GM12872 (cell line): ENCODE data around the gene ERG.

Experiments used
- TF ChIP-seq, protein P1 (sequence below): IDR thresholded peaks from 3 replicates; pipeline ENCODE4 v1.5.1; 2011; ENCODE audit warnings: low read depth, mild to moderate bottlenecking, low read length, moderate library complexity; ENCODE audit not compliant: insufficient read depth

ERG gene

DNA sequence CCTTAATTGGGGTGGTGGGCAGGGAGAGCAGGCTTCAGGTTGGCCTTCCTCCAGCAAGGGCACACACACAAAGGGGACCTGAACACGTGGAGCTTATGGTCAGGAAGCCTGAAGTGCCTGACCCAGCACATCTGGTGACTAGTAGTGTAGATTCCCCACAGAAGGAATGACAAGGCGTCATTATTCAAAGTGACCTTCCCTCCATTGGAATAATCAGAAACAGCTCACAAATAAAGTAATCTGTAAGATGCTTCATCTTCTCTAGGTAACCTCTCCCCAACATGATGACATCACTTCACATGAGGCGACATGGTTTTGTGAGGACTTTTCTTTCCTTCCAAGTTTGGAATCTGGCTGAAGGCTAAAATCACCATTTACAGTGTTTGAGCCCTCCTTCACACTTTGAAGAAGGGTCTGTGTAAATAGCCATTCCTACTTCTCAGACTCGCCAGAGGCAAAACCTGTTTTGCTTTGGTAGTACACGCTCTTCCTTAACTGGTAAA, 32.8 kb upstream of the ERG start:
- TF ChIP-seq, protein P1, sequence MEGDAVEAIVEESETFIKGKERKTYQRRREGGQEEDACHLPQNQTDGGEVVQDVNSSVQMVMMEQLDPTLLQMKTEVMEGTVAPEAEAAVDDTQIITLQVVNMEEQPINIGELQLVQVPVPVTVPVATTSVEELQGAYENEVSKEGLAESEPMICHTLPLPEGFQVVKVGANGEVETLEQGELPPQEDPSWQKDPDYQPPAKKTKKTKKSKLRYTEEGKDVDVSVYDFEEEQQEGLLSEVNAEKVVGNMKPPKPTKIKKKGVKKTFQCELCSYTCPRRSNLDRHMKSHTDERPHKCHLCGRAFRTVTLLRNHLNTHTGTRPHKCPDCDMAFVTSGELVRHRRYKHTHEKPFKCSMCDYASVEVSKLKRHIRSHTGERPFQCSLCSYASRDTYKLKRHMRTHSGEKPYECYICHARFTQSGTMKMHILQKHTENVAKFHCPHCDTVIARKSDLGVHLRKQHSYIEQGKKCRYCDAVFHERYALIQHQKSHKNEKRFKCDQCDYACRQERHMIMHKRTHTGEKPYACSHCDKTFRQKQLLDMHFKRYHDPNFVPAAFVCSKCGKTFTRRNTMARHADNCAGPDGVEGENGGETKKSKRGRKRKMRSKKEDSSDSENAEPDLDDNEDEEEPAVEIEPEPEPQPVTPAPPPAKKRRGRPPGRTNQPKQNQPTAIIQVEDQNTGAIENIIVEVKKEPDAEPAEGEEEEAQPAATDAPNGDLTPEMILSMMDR = no peak

DNA sequence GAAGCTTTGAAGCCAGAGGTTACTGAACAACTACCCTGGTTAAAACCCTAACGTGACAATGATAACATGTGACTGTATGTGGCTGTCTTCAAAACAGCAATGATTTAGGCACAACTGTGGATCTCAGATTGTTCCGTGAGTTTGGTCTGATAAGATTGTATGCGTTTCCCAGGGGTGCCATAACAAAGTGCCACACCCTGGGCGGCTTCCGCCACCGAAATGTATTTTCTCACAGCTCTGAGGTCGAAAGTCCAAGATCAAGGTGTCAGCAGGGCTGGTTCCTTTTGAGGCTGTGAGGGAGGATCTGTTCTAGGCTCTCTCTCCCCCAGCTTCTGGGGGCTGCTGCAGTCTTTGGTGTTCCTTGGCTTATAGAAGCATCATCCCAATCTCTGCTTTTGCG, 29.5 kb upstream of the ERG start:
- TF ChIP-seq, protein P1 = no peak

DNA sequence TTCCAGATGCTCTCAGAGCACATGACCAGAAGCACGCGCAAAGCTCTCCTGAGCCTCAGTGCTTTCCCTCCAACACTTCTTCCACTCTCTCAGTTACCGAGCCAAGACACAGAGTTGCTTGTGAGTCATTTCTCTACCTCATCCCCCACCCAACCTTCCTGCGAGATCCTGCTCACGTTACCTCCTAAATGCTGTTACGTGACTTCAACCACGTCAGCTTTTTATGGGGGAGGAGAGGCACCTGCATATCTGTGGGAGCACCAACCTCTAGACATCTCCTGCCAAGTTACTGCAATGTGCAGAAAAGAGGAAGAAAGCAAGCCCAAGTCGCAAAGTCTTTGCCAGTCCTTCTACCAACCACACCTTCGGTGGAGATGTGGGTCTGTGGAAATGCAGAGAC, 27.2 kb upstream of the ERG start:
- TF ChIP-seq, protein P1 = no peak

DNA sequence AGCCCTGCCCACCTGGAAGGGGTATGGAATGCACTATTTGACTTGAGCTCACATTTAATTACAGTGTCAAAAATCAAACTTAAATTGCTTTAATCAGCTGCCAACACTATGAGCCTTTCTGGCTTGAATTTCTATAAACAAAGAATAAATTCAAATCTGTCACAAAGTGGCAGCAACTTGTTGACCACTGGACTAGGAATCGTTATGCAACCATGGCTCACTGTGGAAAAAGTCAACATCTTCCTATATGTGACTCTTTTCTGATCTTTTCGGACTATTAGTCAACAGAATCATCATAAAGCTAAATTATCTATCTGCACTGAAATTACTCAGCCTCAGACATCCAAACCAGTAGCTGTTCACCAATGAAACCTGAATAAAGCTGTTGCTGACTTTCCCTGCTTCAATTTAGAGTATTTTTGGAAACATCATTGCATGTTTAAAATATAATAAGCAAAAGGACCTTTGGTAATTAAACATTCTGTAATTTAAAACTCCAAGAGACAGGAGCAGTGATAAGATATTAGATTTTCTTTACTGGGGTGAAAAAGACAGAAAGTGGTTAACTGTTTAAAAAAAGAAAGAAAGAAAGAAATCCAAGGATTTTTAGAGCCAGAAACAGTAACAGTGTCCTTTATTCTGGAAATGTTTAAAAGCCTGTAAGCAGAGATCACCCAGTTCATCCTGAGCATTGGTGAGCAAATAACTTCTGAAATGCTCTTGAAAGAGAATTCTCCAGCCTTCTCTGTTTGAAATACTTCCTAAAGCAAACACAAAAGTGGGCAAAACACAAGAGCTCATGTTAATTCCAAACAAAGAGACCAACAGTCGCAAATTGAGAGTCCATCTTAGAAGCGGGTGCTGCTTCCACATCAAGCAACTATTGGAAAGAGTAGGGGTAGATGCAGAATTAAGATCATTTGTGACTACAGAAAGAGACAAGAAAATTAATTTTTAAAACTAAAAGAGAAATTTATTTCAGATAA, 26.2 kb upstream of the ERG start:
- TF ChIP-seq, protein P1 = no peak

DNA sequence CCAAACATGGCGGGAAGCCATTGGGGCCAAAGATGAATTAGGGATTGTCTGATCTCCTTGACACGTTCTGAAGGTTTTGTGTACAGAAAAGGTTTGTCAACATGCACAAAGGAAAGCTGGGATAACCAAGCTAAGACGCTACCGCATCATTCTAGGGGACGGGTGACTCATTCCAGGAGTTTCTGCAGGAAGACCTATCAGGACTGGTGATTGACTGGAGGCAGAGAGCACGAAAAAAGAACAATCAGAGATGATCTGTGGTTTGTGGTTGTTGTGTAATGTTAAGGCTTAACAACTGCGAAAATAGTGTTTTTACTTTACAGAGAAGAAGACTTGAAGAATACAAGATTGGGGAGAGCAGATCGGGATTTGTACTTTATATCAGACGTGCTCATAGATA, 22.2 kb upstream of the ERG start:
- TF ChIP-seq, protein P1 = no peak

DNA sequence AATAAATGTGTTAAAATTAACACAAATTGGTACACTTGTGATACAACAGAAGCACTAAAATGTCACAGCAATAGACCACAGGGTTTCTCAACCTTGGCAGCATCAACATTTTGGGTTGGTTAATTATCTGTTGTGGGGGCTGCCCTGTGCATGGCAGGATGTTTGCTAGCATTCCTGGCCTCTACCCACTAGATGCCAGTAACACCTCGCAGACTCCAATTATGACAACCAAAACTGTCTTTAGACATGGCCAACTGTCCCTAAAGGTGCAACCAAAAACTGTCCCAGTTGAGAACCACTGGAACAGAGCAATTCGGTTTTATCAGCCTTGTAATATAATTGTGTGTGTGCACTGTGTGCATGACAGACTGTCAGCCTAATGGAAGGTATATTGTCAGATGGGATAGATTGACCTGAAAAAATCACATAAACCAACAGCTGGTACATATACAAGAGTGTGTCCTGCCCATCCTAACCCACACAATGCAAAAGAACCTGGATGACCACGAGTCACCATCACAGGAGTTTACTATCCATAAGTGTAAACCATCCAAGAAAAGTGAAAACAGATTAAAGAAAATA, 13.5 kb upstream of the ERG start:
- TF ChIP-seq, protein P1 = no peak

DNA sequence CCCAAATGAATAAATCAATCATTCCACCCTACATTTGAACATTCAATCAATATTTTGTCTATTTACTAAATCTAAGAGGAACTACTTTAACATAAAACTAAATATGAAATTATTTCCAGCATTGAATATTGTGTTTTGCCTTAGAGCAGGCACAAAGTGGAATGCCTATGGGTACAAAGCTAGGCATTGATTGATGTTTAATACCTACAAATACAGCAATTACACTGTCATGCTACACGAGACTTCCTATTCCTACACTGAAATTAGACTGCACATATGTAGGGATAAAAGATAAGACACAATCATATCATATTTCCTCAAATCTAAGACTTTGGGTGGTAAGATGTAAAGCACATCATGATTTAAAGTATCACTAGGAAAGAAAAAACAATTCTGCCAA, 12.9 kb upstream of the ERG start:
- TF ChIP-seq, protein P1 = no peak
